ENCODE results near the gene RPTOR.
"Not testable (repeated sequence)": the region's sequence is repeated elsewhere in the genome, so short reads cannot be mapped to it uniquely, and the experiment has no call there.

RPTOR gene

GRCh38 chr17:80794281-80795089 lies 249.8 kb downstream of the RPTOR start:
- no peak overlapping the region for H3K4me3 ChIP-seq (ENCODE audit: low read depth, low read length)

- H3K4me3 ChIP-seq (ENCODE audit: low read depth, low read length), result no peak overlapping the region
Observed at GRCh38 chr17:80795090-80795580, 250.5 kb downstream of the RPTOR start.

DNA sequence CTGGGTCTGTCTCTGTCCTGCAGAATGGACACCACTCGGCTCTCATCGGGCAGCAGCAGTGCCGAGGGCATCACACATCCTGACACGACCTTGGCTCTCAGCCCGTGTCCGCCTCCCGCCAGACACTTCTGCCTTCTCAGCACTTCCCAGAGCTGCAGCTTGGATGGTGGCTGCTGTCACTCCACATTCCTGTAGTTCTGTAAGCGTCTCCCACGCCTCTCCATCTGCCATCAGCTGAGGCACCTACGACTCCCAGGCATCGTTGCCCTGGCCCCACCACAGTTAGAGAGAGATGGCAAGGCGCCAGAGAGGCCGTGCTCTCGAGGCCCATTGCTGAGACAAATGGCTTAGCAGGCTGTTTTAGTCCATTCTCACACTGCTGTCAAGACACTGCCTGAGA lies 251.1 kb downstream of the RPTOR start:
- no peak overlapping the region for H3K4me3 ChIP-seq (ENCODE audit: low read depth, low read length)

DNA sequence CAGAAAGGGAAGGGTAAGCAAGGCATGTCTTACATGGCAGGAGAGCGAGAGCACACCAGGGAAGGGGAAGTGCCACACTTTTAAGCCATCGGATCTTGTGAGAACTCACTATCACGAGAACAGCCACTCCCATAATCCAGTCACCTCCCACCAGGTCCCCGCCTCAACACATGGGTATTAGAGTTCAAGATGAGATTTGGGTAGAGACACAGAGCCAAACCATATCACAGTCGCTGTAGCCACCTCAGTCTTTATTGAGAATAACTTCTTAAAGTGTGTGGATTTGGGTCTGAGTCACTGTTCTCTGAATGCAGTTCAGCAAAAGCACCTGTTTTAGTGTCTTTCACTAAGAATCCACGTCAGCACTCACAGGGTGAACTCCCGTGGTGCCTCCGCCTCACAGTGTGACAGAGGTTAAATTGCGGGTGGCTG lies 251.8 kb downstream of the RPTOR start:
- H3K4me3 ChIP-seq (ENCODE audit: low read depth, low read length), result no peak overlapping the region

GRCh38 chr17:80797222-80797621 lies 252.6 kb downstream of the RPTOR start:
- H3K4me3 ChIP-seq (ENCODE audit: low read depth, low read length), result not testable (repeated sequence)

- no peak overlapping the region for H3K4me3 ChIP-seq (ENCODE audit: low read depth, low read length)
Observed at GRCh38 chr17:80797741-80798594, 253.3 kb downstream of the RPTOR start.

GRCh38 chr17:80798595-80799537 lies 254.2 kb downstream of the RPTOR start:
- H3K4me3 ChIP-seq (ENCODE audit: low read depth, low read length), result no peak overlapping the region

GRCh38 chr17:80799538-80800480 lies 255.2 kb downstream of the RPTOR start:
- H3K4me3 ChIP-seq (ENCODE audit: low read depth, low read length), result no peak overlapping the region

DNA sequence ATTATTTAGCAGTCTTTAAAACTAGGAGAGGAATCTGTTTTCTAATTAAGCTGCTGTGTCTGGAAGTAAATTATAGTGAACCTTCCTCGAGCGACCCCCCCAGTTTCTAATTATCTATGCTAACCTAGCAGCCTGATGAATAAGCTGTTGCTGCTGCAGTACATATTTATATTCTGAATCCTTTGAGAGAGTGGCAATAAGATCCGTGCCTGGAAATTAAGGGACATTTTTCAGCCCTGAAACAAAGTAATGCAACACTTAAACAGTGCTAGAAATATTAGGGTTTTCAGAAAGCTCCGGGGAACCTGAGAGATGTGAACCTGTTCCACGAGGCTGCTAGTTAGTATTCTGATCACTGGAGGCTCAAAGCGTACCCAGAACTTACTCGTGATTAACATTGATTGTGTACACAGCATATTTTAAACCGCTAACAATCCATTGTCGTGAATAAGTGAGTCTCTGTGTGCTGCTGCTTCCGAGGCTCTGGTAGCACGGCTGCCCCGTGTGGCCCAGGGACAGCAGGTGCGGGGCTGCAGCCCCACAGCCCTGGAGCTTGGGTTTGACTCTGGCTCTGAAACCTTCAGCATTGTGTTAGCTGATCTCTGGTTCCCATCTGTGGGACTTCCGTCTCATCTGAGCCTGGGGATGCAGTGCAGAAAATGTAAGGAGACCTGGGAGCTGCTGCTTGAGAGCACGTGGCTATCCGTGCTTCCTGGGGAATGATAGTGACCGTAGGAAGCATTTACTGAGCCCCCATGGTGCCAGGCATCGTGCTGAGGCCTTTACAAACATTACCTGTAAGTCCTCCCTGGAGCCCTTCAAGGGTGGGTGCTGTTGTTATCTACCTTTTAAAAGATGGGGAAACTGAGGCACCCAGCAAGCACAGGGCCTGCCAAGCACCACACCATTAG lies 256.1 kb downstream of the RPTOR start:
- no peak overlapping the region for H3K4me3 ChIP-seq (ENCODE audit: low read depth, low read length)

- no peak overlapping the region for H3K4me3 ChIP-seq (ENCODE audit: low read depth, low read length)
Observed at GRCh38 chr17:80802626-80803450, 258.2 kb downstream of the RPTOR start.

GRCh38 chr17:80803451-80804428 lies 259.1 kb downstream of the RPTOR start:
- no peak overlapping the region for H3K4me3 ChIP-seq (ENCODE audit: low read depth, low read length)

- no peak overlapping the region for H3K4me3 ChIP-seq (ENCODE audit: low read depth, low read length)
Observed at GRCh38 chr17:80804466-80804865, 259.8 kb downstream of the RPTOR start.

DNA sequence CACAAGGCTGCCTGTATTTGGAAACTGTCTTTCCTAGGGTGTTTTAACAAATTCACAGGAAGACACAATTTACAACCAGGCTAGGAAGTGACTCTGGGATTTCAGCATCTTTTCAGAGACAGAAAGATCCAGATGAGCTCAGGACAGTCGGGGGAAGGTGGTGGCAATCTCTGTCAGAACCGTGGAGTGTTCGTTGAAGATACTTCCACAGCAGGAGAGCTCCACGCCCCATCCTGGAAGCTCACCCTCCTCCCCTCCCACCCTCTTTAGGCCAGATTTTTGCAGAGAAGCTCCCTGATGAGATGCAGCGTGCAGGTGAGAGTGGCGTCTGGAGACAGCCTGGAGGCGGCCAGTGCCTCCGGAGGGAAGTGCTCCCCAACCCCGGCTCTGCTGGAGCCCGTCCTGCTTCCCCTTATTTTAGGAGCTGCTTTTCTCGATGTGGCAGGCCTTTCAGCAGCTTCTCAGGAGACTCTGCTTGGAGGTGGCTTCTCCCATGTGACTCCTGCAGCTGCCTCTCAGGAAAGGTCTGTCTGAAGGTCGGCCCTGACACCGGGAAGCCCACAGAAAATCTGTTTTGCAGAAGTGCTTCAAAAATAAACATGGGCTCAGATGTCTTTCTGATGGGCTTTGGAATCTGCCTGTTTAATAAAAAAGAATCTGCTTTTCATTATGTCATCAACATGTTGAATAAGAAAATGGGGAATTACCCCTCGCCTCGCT lies 260.6 kb downstream of the RPTOR start:
- H3K4me3 ChIP-seq (ENCODE audit: low read depth, low read length), result no peak overlapping the region

DNA sequence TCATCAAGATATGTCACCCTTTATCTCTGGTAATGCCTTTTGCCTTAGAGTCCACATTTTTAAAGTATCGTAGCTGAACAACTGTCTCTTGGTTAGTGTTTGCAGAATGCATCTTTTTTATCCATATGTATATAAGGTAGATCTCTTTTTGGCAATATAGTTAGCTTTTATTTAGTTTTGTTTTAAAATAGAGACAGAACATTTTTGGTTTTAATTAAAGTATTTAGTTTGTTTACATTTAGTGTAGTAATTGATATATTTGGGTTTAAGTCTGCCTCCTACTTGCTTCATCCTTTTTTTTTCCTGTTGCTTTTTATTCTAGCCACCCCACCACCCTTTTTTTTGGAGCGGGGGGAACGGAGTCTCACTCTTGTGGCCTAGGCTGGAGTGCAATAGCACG lies 262.4 kb downstream of the RPTOR start:
- H3K4me3 ChIP-seq (ENCODE audit: low read depth, low read length), result no peak overlapping the region

DNA sequence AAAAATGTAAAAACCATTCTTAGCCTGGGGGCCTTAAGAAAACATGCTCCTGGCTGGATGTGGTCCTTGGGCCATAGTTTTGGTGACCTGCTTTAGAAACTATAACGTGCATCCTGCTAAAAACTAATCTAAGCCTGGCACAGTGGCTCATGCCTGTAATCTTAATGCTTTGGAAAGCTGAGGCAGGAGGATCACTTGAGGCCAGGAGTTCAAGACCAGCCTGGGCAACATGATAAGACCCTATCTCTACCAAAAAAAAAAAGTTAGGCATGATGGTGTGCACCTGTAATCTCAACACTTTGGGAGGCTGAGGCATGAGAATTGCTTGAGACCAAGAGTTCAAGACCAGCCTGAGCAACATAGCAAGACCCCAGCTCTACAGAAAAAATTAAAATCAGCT lies 263.2 kb downstream of the RPTOR start:
- H3K4me3 ChIP-seq (ENCODE audit: low read depth, low read length), result no peak overlapping the region
